Upper lobe of left lung (tissue), 6 donors: ENCODE results near the gene ANKRD11. TPM values are rescaled to one million over a fixed set of nuclear protein-coding genes. Genes with fewer than 3 reads are reported as not detected.
A peak's percentile ranks its signal among the peaks of the same experiment; 100 is the strongest.
"Not testable (repeated sequence)": the region's sequence is repeated elsewhere in the genome, so short reads cannot be mapped to it uniquely, and the experiment has no call there.

Experiments used
- ATAC-seq, 2 donors: fragments of 200-7000 bp; cut with Tn5 transposase; one replicate each; pipeline ENCODE4 v1.9.1; 2022; ENCODE audit warnings: mild to moderate bottlenecking in 2 of 2, moderate library complexity in 2 of 2; ENCODE audit not compliant: low FRiP score in 2 of 2
- DNase-seq, 2 donors: peaks; one replicate each; pipeline ENCODE4 v3.0.0-alpha.2; 2019 to 2020
- H3K27ac ChIP-seq, 4 donors: fragments of 200-600 bp; sonication (generic); one replicate each; pipeline ENCODE4 v1.5.1; 2016 to 2019
- H3K27me3 ChIP-seq, 4 donors: fragments of 200-600 bp; sonication (generic); one replicate each; pipeline ENCODE4 v1.5.1; 2017 to 2019
- H3K36me3 ChIP-seq, 4 donors: fragments of 200-600 bp; sonication (generic); one replicate each; pipeline ENCODE4 v1.5.1; 2016 to 2019
- H3K4me1 ChIP-seq, 4 donors: fragments of 200-600 bp; sonication (generic); one replicate each; pipeline ENCODE4 v1.5.1; 2018 to 2019
- H3K4me3 ChIP-seq, 4 donors: fragments of 200-600 bp; sonication (generic); one replicate each; pipeline ENCODE4 v1.5.1; 2017 to 2019; ENCODE audit warnings: mild to moderate bottlenecking in 2 of 4, moderate library complexity in 1 of 4
- H3K9me3 ChIP-seq, 4 donors: fragments of 200-600 bp; sonication (generic); one replicate each; pipeline ENCODE4 v1.5.1; 2018 to 2019
- CTCF ChIP-seq, 6 experiments: fragments of 450-650 bp in 4 of 6; fragments of 200-600 bp in 2 of 6; sonication (generic) in 2 of 6; IDR thresholded peaks; one replicate each; pipeline ENCODE4 v1.5.1; 2016 to 2019; ENCODE audit warnings: antibody characterized with exemption in 6 of 6
- EP300 ChIP-seq, 4 donors: sonication (generic); formaldehyde crosslinking; IDR thresholded peaks; one replicate each; pipeline ENCODE4 v1.5.1; 2017; ENCODE audit warnings: antibody characterized with exemption in 4 of 4, control low read depth in 2 of 4
- POLR2A ChIP-seq, 4 donors: fragments of 450-650 bp; IDR thresholded peaks; one replicate each; pipeline ENCODE4 v1.5.1; 2016 to 2017; ENCODE audit warnings: antibody characterized with exemption in 4 of 4, mild to moderate bottlenecking in 2 of 4
- POLR2AphosphoS5 ChIP-seq, 2 donors: sonication (generic); formaldehyde crosslinking; IDR thresholded peaks; one replicate each; pipeline ENCODE4 v1.5.1; 2017; ENCODE audit warnings: antibody characterized with exemption in 2 of 2
- WGBS, 2 donors: methylation state at CpG; one replicate each; pipeline ENCODE4 v1.1.5; 2017 to 2018; 5-methylcytosine and 5-hydroxymethylcytosine counted together
- total RNA-seq, 6 donors: library from RNA; depleted of rRNA in 4 of 6; stranded (reverse); fragments of >200 nt in 4 of 6; gene quantifications; one replicate each; pipeline versions ENCODE4 v1.1.0 to v1.2.1, GENCODE V29; 2016 to 2021
- donor health status: DM: no; HTN: no; CAD: no; lungs with moderate emphysema.
- donor health status: DM: no; HTN: yes; CAD: no; lungs with severe emphysema.

The ANKRD11 gene
- total RNA-seq, 6 donors from 2014 or later, result 92.4 to 313 (median 134) TPM

- DNase-seq (no peak), ATAC-seq (no peak)
- Histone ChIP-seq H3K4me1 (peaks cover 0 to 8% (median 6%) of the 10 kb centered on the region in 4 donors), H3K4me3 (no peak overlapping the region), H3K36me3 (peaks cover 13 to 48% (median 47%) of the 10 kb centered on the region in 4 donors), H3K27ac (no peak overlapping the region), H3K27me3 (no peaks in the 10 kb centered on the region), H3K9me3 (peaks cover 0 to 9% (median 0%) of the 10 kb centered on the region in 4 donors)
- no peak for TF ChIP-seq POLR2AphosphoS5 (IDR thresholded peaks at IDR 0.05)
- no peak for TF ChIP-seq CTCF (IDR thresholded peaks at IDR 0.05)
- TF ChIP-seq POLR2A (IDR thresholded peaks at IDR 0.05), result no peak
- TF ChIP-seq EP300 (IDR thresholded peaks at IDR 0.05), result no peak
- WGBS, 2 donors, result 91 to 95% methylated on average over 14 to 21 of the region's 21 CpGs
Measured at GRCh38 chr16:89265647-89266046, 224.7 kb downstream of the ANKRD11 start.

GRCh38 chr16:89264800-89265550 lies 225.4 kb downstream of the ANKRD11 start:
- DNase-seq, result no peak
- peaks cover 6 to 41% (median 40%) of the 10 kb centered on the region in 4 donors for H3K36me3 ChIP-seq
- 86 to 95% methylated on average over 7 to 19 of the region's 19 CpGs for WGBS, 2 donors
- H3K27me3 ChIP-seq, result no peaks in the 10 kb centered on the region
- ATAC-seq, result no peak
- peaks cover 0 to 8% (median 6%) of the 10 kb centered on the region in 4 donors for H3K4me1 ChIP-seq
- H3K4me3 ChIP-seq, result no peak overlapping the region
- no peak overlapping the region for H3K27ac ChIP-seq
- H3K9me3 ChIP-seq, result peaks cover 0 to 9% (median 0%) of the 10 kb centered on the region in 4 donors
- no peak for TF ChIP-seq POLR2AphosphoS5 (IDR thresholded peaks at IDR 0.05)
- no peak for TF ChIP-seq POLR2A (IDR thresholded peaks at IDR 0.05)
- no peak for TF ChIP-seq EP300 (IDR thresholded peaks at IDR 0.05)
- TF ChIP-seq CTCF (IDR thresholded peaks at IDR 0.05), result no peak

- Histone ChIP-seq H3K36me3 (peaks cover 3 to 19% (median 19%) of the 10 kb centered on the region in 4 donors), H3K9me3 (peaks cover 0 to 9% (median 0%) of the 10 kb centered on the region in 4 donors), H3K4me1 (peaks cover 8 to 19% (median 15%) of the 10 kb centered on the region in 4 donors), H3K27me3 (peaks cover 0 to 8% (median 3%) of the 10 kb centered on the region in 4 donors), H3K4me3 (peak overlapping the region in 2 of 4 donors; percentile 20 to 36), H3K27ac (peak overlapping the region in 3 of 4 donors; percentile 59 to 76 (median 59))
- 77 to 78% methylated on average over 24 to 29 of the region's 30 CpGs for WGBS, 2 donors
- ATAC-seq (no peak), DNase-seq (no peak)
- no peak for TF ChIP-seq POLR2A (IDR thresholded peaks at IDR 0.05)
- no peak for TF ChIP-seq POLR2AphosphoS5 (IDR thresholded peaks at IDR 0.05)
- peak in 1 of 4 donors; percentile 30 for TF ChIP-seq EP300 (IDR thresholded peaks at IDR 0.05)
Measured at GRCh38 chr16:89261691-89262563, 228.4 kb downstream of the ANKRD11 start.

GRCh38 chr16:89259901-89260300 lies 230.5 kb downstream of the ANKRD11 start:
- H3K36me3 ChIP-seq, H3K4me3 ChIP-seq, H3K9me3 ChIP-seq, ATAC-seq, DNase-seq, H3K27ac ChIP-seq: not testable (repeated sequence)
- WGBS, 2 donors, result 95% methylated on average over 13 of the region's 13 CpGs
- H3K27me3 ChIP-seq, result peaks cover 0 to 11% (median 3%) of the 10 kb centered on the region in 4 donors
- peaks cover 15 to 26% (median 20%) of the 10 kb centered on the region in 4 donors for H3K4me1 ChIP-seq

GRCh38 chr16:89257757-89258465 lies 232.4 kb downstream of the ANKRD11 start:
- Histone ChIP-seq H3K27ac (no peak overlapping the region), H3K4me1 (peaks cover 15 to 26% (median 20%) of the 10 kb centered on the region in 4 donors), H3K36me3 (no peaks in the 10 kb centered on the region), H3K9me3 (peaks cover 0 to 7% (median 0%) of the 10 kb centered on the region in 4 donors), H3K27me3 (peaks cover 0 to 11% (median 3%) of the 10 kb centered on the region in 4 donors), H3K4me3 (peak overlapping the region in 3 of 4 donors; percentile 43 to 49 (median 47))
- TF ChIP-seq EP300 (IDR thresholded peaks at IDR 0.05) (no peak), POLR2AphosphoS5 (IDR thresholded peaks at IDR 0.05) (no peak), POLR2A (IDR thresholded peaks at IDR 0.05) (no peak), CTCF (IDR thresholded peaks at IDR 0.05) (no peak)
- WGBS, 2 donors, result 81 to 85% methylated on average over 18 of the region's 18 CpGs
- ATAC-seq, result no peak
- DNase-seq, result no peak
